GM10266 (cell line): ENCODE results near the gene KRT10.

Source experiments
- DNase-seq: peaks from one replicate; pipeline ENCODE4 v3.0.0; 2012; ENCODE audit errors: extremely low spot score
- TF ChIP-seq, protein P1 (sequence below): IDR thresholded peaks from 2 replicates; pipeline ENCODE4 v1.5.1; 2012; ENCODE audit warnings: mild to moderate bottlenecking, low read depth; ENCODE audit not compliant: control insufficient read depth, insufficient read depth; ENCODE audit errors: missing control alignments

KRT10 gene

DNA sequence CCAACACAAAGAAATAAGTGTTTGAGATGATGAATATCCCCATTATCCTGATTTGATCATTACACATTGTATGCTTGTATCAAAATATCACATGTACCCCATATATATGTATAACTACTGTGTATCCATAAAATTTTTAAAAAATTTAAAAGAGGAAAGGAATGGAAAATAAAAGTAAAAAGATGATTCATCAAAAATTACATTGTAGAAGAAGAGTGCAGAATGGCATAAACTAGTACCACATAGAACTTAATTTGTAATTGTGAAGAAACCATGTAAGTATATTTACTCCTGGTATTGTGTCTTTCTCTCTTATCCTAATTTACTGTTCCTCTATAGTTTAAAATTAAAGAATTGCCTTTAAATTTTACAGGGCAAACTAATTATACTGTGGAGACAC is 11.5 kb upstream of the KRT10 start:
- TF ChIP-seq, protein P1, sequence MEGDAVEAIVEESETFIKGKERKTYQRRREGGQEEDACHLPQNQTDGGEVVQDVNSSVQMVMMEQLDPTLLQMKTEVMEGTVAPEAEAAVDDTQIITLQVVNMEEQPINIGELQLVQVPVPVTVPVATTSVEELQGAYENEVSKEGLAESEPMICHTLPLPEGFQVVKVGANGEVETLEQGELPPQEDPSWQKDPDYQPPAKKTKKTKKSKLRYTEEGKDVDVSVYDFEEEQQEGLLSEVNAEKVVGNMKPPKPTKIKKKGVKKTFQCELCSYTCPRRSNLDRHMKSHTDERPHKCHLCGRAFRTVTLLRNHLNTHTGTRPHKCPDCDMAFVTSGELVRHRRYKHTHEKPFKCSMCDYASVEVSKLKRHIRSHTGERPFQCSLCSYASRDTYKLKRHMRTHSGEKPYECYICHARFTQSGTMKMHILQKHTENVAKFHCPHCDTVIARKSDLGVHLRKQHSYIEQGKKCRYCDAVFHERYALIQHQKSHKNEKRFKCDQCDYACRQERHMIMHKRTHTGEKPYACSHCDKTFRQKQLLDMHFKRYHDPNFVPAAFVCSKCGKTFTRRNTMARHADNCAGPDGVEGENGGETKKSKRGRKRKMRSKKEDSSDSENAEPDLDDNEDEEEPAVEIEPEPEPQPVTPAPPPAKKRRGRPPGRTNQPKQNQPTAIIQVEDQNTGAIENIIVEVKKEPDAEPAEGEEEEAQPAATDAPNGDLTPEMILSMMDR: no peak
- no peak for DNase-seq

- DNase-seq: no peak
- TF ChIP-seq, protein P1: no peak
These were observed 10.4 kb upstream of the KRT10 start for GRCh38 chr17:40832840-40833239.

GRCh38 chr17:40830085-40830776 is 7.8 kb upstream of the KRT10 start:
- no peak for DNase-seq
- TF ChIP-seq, protein P1: no peak

GRCh38 chr17:40828454-40829044 is 6.1 kb upstream of the KRT10 start:
- TF ChIP-seq, protein P1: no peak
- DNase-seq: no peak

GRCh38 chr17:40827746-40828453 is 5.5 kb upstream of the KRT10 start:
- TF ChIP-seq, protein P1: no peak
- no peak for DNase-seq

DNA sequence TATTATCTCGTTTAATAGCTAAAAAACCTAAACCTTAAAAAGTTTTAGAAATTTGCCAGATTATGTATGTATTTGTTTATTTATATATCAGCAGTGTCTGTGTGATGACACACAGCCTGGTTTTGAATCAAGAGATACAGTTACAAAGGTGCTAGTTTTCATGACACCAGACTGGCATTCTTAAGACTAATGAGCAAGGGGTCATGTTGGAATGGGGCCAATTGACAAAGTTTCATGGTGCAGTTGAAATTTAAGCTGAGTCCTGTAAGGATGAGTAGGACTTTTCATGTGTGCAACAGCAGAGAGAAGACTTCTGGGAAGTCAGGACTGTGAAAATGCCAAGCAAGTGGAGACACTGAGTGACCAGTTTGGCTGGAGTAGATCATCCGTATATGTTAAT is 3.2 kb upstream of the KRT10 start:
- TF ChIP-seq, protein P1: no peak

More for the DNA sequence above, 3.2 kb upstream of the KRT10 start:
- DNase-seq: no peak
